NOMO-1 treated with dmso at 0.1 percent for 144 hours (cell line): ENCODE data around the gene RGP1.

Experiments used
- DNase-seq: peaks from one replicate; lab custom pipeline; 2025; ENCODE audit not compliant: unreplicated experiment; lab: John Stamatoyannopoulos, UW

RGP1 gene

DNA sequence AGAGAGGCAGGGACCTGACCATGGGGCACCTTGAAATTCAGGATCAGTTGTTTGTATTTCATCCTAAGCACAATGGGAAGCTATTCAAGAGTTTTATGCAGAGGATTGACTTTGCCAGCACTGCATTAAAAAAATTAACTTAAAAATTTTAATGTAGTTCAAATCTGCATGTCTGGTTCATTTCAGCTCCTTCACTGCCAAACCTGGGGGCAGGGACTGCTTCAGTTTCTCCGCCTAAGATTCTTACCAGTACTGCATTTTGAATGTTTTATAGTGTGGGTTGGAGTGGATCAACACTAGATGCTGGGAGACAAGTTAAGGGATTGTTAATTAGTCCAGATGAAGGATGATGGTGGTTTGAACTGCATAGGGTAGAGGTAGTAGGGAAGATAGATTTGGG is 20.7 kb downstream of the RGP1 start:
- DNase-seq = no peak

DNA sequence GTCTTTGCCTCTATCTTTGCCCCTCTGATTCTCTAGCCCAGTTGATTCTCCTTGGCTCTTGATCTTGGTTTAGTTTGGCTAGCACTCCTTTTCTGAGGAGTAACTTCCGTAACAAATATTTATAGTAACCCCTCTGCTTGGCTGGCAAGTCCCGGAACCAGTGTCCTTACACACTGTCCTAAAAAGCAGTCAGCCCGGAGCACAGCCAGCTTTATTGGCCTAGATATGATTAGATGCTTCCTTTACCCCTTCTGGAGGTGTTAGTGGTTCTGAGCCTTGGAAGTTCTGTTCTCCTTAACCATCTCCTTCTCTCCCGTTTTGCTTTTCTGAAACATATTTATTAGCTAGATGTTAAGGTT is 22.0 kb downstream of the RGP1 start:
- DNase-seq = no peak

DNA sequence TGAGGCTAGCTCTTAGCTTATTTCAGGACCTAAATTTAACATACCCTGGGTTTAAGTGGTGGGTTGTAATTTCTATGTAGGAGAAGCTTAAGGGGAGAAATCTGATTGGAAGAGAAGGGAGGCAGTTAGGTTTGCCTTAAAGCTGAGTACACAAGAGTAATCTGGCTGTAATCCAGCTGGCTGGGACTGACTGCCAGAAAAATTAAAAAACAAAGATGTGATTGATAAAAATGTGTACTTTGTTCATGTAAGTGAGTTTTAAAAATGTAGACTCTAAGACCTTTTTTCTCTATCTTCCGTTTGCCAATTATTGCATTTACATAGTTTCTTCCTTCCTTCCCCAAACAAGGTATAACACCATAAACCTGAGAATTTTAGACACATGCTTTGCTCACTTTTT is 22.4 kb downstream of the RGP1 start:
- no peak for DNase-seq

DNA sequence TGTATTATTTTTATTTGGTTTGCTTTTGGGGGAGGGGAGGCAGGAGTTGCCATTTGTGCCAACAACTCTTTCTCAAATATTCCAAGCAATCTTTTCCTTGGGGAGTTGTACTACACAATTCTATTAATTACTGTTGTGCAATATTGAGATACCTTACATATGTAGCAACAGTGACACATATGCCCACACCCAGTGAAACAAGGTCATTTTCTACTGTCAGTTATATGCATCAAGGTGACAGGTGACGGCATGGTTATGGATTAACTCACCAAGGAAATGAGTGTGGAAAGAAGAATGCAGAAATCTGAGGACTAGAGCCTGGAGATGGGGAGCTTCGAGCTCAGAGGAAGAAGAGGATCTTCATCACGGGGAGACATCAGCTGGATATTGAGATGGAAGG is 22.9 kb downstream of the RGP1 start:
- DNase-seq = no peak

DNA sequence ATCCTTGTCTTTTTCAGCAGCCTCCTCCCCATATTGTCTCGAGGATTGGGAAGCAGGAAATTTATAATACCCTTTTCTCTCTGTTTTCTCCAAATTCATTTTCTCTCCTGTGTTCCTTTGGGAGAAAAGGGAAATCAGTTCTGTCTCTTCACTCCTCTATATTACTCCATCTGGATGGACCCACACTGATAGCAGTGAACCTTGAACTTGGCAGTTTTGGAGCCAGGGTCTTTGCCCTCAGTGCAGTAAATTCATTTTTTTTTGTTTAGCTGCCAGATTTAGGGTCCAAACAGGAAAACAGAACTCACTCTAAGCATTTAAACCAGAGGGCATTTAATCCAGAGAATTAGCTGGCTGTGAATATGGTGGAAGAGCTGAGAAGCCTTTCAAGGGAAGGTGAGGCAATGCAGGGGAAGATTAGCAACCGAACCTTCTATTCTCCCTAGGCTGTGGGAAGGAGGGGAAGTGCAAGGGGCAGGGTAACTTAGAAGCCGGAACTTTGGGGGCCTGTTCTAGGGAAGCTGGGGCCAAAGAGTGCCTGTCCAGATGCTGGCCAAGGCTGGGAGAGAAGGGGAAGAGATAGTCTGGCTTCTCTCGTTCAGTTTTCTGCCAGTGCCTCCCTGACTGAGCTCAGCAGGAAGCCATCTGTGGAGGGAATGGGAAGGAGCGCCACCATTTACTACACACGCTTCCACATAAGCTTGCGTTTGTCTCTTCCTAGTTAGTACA is 26.0 kb downstream of the RGP1 start:
- DNase-seq = peak; percentile 73

DNA sequence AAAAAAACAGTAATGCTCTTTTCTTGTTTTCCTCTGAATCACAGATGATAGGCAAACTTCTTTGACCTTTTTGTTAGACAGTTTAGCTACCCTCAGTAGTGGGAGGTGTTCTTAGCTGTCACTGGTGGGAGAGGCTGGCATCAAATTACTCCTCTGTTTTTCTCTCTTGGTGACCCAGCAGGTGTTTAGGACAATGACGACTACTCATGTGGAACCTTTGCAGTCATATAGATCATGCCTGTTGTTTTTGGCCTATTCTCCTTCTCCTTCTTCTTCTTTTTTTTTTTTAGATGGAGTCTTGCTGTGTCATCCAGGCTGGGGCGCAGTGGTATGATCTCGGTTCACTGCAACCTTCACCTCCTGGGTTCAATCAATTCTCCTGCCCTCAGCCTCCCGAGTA is 26.9 kb downstream of the RGP1 start:
- no peak for DNase-seq

DNA sequence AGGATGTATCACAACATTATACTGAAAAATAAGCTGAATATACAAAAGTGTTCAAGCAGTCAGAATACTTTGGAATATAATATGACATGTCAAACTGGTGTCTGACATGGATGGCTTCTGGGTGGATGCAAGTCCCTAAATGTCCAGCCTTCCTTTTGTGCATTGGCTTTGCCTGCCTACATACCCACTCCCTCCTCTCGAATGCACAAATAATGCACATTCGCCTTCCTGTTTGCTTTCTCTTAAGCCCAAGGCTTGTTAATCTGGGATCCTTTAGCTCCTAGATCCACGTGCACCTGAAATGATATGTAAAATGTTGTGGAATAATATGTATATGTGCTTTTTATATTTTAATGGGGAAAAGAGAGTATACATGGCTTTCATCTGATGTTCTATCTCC is 29.4 kb downstream of the RGP1 start:
- no peak for DNase-seq

DNA sequence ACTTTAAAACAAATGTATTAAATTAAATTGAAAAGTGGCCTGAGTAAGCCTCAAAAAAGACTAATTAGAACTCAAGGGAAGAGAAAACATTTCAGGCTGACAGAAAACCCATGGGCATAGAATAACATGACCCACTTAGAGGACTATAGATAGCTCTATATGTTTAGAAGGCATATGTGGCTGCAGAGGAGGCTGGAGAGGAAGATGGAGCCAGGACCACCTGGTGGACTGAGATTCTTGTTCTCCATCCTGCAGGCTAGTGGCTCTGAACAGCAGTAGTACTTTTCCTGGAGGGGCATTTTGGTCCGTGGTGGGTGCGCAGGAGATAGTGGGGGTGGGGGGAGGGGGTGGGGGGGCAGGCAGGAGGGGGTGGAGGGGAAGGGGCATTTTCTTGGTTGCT is 32.0 kb downstream of the RGP1 start:
- no peak for DNase-seq

DNA sequence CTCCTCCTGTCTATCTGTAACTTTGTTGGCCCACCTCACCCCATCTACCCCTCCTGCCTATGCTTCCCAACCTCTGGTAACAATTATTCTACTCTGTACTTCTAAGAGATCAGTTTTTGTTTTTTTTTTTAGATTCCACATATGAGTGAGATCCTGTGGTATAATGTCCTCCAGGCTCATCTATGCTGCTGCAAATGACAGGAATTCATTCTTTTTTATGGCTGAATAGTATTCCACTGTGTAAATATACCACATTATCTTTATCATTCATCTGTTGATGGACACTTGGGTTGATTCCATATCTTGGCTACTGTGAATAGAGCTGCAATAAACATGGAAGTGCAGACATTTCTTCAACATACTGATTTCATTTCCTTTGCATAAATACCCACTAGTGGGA is 34.3 kb downstream of the RGP1 start:
- DNase-seq = no peak

DNA sequence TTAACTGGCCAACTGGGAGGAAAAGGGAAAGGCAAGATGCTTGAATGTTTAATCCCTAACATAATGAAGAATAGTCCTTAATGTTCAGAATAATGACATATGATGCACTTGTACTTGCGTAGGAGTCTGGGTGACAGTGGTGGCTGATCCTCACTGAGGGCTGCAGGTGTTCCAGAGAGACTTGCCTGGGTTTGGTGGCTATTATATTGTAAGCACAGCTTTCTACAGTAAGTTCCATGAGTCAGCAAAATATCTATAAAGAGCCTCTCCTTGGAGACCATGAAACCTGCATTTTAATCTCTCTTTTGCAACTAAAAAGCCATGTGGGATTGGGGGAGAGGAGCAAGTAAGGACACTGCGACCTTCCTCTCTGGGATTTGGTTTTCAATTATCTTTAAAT is 40.5 kb downstream of the RGP1 start:
- no peak for DNase-seq

DNA sequence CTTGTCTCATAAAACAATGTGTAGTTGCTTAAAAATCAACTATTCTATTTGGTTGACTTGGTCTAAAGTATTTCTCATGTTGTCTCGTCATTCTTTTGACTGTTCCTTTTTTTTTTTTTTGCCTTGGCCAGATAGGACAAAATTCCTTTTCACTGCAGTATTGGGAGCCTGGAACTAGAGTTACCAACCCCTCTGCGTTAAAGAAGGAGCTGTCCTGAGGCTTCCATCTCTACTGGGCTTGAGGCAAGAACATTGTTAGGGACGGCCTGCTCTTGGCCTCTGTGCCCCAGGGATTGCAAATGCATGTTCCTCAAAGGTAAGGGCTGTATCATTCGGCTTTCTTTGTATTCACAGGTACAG is 40.9 kb downstream of the RGP1 start:
- no peak for DNase-seq

DNA sequence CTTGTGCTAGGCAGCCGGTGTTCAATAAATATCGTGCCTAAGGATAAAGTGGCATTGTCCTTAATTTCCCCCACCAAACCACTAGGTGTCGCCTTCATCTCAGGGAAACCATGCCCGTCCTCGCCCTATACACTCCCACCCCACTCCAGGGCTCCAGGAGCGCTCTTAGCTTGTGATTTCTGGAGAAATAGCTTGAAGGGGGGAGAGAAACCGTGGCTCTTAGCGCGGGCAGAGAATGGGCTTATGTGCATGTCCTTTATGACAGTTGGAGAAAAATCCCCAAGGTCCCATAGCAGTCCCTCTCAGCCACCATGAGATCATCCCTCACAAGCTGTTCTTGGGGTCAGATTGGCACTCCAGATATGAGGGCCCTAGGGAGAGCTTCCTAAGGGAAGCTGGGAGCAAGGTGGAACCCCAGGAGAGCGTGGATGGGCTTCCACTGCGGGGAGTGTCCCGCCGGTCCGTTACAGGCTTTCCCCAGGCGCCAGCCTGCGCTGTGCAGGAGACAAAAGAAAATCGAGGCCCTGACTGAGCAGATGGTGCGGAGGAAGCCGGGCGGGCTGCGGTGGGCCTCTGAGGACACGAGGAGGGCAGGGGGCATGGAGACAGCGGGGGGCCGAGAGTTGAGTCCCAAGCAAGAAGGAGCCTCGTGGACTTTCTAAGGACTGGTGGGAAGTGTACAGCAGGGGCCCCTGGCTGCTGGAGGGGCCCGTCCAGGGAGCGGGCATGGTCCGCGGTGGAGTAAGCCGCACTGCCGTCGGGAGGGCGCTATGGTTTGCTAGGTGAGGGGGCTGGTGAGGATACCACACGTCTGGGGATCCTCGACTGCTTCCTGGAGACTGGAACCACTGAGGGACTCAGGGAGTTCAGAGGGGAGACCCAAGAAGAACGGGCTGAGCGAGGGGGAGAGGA is 41.6 kb downstream of the RGP1 start:
- peak; percentile 72 for DNase-seq

DNA sequence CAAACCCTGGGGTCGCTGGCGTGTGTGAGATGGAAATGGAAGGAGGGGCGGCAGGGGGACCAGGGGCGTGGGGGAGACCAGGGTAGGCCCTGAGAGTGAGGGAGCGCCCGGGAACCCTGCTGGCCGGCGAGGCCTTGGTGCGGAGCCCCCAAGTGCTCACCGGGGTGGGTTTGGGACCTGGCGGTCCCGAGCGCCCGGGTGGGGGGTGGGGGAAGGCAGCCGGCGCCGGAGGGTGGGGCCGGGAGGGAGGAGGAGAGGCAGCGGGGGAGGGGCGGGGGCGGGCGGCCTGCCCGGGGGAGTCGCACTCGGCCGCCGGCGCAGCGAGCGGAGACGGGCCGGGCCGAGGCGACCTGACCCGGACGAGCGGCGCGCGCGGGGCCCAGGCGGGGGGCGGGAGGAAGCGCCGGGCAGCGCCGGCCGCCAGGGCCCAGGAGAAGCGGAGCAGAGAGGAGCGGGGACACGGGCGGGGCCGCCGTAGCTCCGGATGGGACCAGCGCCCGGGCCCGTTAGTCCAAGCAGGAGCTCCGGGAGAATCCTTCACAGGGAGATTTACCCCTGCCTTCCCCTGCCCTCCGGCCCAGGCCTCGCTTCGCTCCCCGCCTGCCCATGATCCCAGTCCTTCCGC is 42.3 kb downstream of the RGP1 start, which contains the start of gene NPR2:
TSS of gene NPR2 (plus strand) at position 295 of the 625 bp plus-strand sequence. CDS start 818 bp downstream, outside the sequence.
- no peak for DNase-seq

DNA sequence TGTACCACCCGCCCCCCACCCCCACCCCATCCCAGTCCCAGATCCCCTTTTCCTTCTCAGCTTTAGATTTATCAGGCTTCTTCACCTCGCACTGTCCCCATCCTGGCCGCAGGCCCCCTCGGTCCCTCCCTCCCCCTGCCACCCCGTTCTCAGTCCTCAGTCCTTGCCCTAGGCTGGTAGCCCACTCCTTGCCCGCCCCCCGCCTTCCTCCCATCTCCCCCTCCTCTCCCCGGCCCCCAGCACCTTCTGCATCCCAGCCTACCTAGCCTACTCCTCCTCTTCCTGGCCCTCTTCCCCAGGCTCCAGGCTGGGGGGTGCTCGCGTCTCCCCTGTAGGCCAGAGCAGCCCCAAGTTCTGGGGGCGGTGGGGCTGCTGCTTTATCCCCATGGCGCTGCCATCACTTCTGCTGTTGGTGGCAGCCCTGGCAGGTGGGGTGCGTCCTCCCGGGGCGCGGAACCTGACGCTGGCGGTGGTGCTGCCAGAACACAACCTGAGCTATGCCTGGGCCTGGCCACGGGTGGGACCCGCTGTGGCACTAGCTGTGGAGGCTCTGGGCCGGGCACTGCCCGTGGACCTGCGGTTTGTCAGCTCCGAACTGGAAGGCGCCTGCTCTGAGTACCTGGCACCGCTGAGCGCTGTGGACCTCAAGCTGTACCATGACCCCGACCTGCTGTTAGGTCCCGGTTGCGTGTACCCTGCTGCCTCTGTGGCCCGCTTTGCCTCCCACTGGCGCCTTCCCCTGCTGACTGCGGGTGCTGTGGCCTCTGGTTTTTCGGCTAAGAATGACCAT is 43.1 kb downstream of the RGP1 start:
- DNase-seq = no peak

DNA sequence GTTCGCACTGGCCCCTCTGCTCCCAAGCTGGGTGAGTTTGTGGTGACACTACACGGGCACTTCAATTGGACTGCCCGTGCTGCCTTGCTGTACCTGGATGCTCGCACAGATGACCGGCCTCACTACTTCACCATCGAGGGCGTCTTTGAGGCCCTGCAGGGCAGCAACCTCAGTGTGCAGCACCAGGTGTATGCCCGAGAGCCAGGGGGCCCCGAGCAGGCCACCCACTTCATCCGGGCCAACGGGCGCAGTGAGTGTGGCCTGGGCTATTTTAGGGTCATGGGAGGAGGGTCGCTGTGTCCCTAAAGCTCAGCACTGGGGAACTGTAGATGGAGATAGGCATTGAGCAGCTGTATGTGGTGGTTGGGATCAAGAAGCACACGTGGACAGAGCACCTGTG is 43.7 kb downstream of the RGP1 start:
- DNase-seq = no peak

DNA sequence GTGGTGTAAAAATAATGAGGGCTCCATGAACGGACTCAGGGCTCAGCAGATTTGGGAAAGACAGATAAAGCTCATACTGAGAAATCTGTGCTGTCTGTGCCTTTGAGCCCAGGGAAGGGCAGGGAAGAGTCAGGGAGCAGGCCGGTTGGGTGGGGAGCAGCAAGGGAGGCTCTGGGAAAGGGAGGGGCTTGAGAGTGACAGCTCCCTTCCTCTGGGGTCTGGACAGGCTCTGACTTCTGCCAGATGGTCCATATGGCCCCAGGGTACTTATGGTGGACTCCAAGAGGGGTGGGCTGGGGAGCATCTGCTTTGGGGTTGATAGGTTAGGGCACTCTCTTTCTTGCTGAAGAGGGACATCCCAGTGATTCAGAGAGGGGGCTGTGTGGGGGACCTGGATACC is 44.4 kb downstream of the RGP1 start:
- DNase-seq = no peak

DNA sequence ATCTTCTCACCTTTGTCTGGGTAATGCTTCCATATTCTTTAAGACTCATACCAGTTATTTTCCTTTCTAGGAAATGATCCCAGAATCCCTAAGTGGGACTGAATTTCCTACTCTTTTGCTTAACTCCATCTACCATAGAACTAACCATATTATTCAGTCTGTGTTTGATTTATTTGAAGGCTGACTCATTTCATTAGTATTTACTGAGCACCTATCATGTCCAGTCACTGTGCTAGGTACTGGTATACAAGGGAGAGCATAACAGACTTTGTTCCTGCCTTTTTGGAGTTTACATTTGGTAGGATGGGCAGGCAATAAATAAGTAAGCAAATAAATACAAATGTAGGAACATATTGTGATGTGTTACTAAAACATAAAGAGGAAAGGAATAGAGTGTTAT is 46.6 kb downstream of the RGP1 start:
- DNase-seq = no peak

DNA sequence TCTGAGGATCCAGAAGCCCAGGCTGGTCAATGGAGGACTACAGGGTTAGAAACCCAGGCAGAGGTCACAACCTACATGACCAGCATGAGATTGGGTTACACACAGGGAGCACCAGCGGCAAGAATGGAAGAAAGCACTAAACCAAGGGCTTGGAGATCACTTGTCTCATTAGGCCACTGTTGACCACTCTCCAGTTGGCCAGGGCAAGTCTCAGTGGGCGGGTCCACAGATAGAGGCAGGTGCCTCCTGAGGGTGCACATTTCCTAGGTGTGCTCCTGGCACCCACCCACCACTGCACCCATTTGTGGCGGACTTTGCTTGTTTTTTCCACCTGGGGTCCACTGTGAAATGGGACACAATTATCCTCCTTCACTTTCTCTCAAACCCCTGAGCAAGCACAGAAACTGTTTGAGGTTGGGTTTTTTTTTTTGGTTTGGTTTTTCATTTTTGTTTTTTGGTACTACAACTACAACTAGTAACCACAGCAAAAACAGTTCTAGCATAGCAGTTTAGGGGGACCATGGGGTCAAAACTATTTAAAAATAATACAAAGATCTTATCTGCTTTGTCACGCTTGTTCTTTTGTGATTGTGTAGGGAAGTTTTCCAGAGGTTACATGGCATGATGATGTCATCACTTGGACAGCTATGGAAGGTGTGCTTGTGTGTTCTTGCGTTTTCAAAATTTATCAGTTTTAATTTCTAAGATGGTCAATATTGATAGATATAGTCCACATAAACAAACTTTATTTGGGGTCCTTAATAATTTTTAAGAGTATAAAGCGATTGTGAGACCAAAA is 48.4 kb downstream of the RGP1 start:
- DNase-seq = no peak

DNA sequence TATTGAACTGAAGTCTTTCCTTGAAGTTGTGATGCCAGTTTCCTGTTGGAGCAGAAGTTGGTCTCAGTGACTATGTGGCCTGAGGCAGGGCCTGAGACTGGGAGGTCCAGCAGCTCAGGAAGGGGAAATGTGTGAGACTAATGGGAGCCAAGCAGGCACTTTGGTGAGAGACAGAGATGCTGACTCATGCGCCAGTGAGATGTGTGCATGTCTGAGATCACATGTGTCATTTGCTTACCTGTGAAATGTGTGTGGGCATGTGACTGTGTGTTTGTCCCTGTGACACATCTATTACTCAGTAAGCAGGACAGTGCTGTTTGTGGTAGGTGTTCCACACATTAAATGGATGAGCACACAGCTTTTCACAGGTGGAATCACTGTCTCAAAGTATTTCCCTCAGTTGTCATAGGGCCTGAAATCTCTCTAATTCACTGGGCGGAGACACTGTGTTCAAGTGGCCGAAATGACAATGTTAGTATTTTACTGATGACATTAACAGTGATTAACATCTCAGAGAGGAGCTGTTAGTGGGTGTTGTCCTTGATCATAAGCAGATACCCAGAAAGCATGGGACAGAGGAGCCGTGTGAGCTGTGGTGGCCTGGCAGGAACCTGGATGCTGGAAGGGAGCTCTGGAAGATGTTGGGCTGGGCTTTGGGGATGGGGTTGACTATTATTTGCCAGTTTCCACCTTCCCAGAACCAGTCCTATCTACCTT is 49.7 kb downstream of the RGP1 start:
- no peak for DNase-seq

DNA sequence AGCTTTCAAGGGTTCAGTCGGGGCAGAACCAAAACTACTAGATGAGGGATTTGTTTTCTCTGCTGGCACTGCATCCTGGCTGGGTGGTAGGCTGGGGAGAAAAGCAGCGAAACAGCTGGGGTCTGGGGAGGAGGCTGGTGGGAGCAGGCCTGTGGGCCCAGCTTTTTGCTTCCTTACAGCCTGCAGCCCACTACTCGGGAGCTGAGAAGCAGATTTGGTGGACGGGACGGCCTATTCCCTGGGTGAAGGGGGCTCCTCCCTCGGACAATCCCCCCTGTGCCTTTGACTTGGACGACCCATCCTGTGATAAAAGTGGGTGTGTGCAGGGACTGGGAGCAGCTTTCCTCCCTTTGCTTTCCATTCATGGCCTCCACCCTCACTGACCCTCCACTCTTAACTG is 51.4 kb downstream of the RGP1 start:
- no peak for DNase-seq
